Activated B cell treated with CpG ODN at 0.5 μM for 24 hours (primary cell): ENCODE results near the gene MLPH. TPM values are rescaled to one million over a fixed set of nuclear protein-coding genes. Genes with fewer than 3 reads are reported as not detected.

Source experiments
- ATAC-seq: fragments of 200-7000 bp; cut with Tn5 transposase; one replicate; pipeline ENCODE4 v1.10.0; 2021; ENCODE audit warnings: low read depth, mild to moderate bottlenecking, moderate library complexity
- CTCF ChIA-PET: fragments of 350-600 bp; sonication (Branson Sonifier 250); formaldehyde crosslinking; loops from one replicate; lab custom pipeline; 2021; ENCODE audit warnings: antibody characterized with exemption; lab: Charles Lee
- POLR2A ChIA-PET: fragments of 350-600 bp; sonication (Branson Sonifier 250); formaldehyde crosslinking; loops from one replicate; lab custom pipeline; 2021; ENCODE audit warnings: antibody characterized with exemption; lab: Charles Lee
- DNase-seq: peaks from one replicate; pipeline ENCODE4 v3.0.0; 2022
- H3K27ac Mint-ChIP-seq: one replicate; pipeline ENCODE4 v1.8.0; 2020; ENCODE audit warnings: mixed read lengths
- H3K27me3 Mint-ChIP-seq: one replicate; pipeline ENCODE4 v1.8.0; 2021; ENCODE audit warnings: mixed read lengths
- H3K36me3 Mint-ChIP-seq: one replicate; pipeline ENCODE4 v1.8.0; 2021; ENCODE audit warnings: low read depth, mixed read lengths
- H3K4me1 Mint-ChIP-seq: one replicate; pipeline ENCODE4 v1.8.0; 2021; ENCODE audit warnings: mixed read lengths
- H3K4me3 Mint-ChIP-seq: one replicate; pipeline ENCODE4 v1.8.0; 2020; ENCODE audit warnings: mild to moderate bottlenecking, mixed read lengths
- H3K9me3 Mint-ChIP-seq: one replicate; pipeline ENCODE4 v1.8.0; 2020; ENCODE audit warnings: mixed read lengths
- intact Hi-C: fragments of 100-400 bp; cut with micrococcal nuclease; formaldehyde crosslinking; loops from one replicate; pipeline ENCODE4 v1.15.1; 2024
- total RNA-seq: library from RNA; stranded (reverse); gene quantifications from 2 replicates; pipeline ENCODE4 v1.2.3, GENCODE V29; 2022
- TF ChIP-seq, protein P1 (sequence below): fragments of 200-600 bp; IDR thresholded peaks from one replicate; pipeline ENCODE4 v1.8.0; 2022; ENCODE audit warnings: antibody characterized with exemption, mild to moderate bottlenecking

MLPH gene
- total RNA-seq, 1 donor from 2014 or later, result not detected

DNA sequence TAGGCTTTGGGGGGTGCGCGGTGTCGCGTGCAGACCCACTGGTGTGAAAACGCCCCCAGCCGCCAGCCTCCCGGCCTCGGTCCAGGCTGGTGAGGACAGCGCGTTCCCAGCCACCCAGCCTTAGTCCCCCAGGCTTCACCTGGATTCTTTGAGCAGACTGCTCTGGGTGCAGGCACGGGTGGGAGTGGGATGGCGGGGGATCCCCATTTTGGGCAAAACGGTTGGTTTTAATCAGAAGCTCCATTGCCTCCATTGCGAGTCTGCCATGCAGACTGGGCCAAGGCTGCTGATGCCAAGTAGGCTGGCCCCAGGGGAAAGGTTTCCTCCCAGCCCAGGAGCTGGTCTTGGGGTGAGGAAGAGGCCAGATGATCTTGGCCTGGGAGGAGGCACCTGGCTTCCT lies 445 bp downstream of the MLPH start:
- H3K4me1 Mint-ChIP-seq, result peaks cover under 1% of the 10 kb centered on the region
- TF ChIP-seq, protein P1, sequence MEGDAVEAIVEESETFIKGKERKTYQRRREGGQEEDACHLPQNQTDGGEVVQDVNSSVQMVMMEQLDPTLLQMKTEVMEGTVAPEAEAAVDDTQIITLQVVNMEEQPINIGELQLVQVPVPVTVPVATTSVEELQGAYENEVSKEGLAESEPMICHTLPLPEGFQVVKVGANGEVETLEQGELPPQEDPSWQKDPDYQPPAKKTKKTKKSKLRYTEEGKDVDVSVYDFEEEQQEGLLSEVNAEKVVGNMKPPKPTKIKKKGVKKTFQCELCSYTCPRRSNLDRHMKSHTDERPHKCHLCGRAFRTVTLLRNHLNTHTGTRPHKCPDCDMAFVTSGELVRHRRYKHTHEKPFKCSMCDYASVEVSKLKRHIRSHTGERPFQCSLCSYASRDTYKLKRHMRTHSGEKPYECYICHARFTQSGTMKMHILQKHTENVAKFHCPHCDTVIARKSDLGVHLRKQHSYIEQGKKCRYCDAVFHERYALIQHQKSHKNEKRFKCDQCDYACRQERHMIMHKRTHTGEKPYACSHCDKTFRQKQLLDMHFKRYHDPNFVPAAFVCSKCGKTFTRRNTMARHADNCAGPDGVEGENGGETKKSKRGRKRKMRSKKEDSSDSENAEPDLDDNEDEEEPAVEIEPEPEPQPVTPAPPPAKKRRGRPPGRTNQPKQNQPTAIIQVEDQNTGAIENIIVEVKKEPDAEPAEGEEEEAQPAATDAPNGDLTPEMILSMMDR, result no peak
- POLR2A ChIA-PET, result no interaction called here
- H3K9me3 Mint-ChIP-seq, result peaks cover 16% of the 10 kb centered on the region
- H3K27ac Mint-ChIP-seq, result no peak overlapping the region
- peaks cover 28% of the 10 kb centered on the region for H3K27me3 Mint-ChIP-seq
- ATAC-seq (no peak), DNase-seq (no peak)
- H3K36me3 Mint-ChIP-seq, result no peaks in the 10 kb centered on the region
- no peak overlapping the region for H3K4me3 Mint-ChIP-seq
- CTCF ChIA-PET, result no interaction called here
- intact Hi-C loops, result no loop called here

GRCh38 chr2:237488295-237488694 lies 1.2 kb downstream of the MLPH start:
- Mint-ChIP-seq H3K27me3 (peaks cover 29% of the 10 kb centered on the region), H3K27ac (no peak overlapping the region), H3K4me3 (no peak overlapping the region), H3K36me3 (no peaks in the 10 kb centered on the region), H3K4me1 (no peaks in the 10 kb centered on the region), H3K9me3 (peaks cover 20% of the 10 kb centered on the region)
- CTCF ChIA-PET, result no interaction called here
- DNase-seq, result no peak
- intact Hi-C loops, result no loop called here
- ATAC-seq, result no peak
- TF ChIP-seq, protein P1, result no peak
- POLR2A ChIA-PET, result no interaction called here

DNA sequence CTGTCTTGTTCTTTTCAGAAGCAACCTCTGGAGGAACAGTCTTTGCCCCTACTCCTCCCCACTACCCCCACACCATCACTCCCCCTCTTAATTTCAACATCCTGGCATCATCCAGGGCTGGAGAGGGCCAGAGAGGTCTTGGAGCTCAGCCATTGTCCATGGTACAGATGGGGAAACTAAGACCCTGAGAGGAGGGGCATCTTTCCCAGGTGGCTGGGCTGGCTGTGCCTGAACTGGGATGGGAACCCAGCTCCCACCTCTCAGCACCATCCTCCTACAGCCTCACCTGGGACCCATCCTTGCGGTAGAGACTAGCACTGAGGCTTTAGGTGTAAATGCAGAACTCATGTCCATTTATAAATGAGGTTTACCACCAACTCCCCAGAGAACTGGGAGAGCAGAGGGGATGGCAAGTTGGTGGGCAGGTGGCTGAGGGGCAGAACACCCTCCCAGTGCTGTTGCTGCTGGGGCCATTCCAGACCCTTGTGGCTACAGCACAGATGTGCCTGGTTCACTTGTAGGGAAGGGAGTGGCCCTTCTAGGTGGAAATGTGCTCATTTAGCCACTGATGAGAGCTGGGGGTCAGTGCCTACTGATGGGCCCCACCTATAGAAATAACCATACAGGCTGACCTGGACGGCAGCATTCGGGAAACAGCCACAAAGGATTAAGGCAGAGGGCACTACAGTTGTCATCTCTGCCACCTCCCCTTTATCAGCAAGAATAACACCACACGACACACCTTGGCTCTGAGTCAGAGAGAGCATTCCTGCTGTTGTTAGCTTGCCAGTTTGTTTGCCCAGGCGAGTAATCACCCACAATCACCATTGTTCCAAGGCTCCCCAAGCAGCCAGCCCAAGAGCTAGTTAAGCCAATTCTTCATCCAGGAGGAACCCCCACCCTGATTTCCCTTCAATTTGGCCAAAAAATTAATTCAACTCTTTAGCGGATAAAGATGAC lies 2.1 kb downstream of the MLPH start:
- Mint-ChIP-seq H3K4me3 (no peak overlapping the region), H3K9me3 (peaks cover 20% of the 10 kb centered on the region), H3K27ac (no peak overlapping the region), H3K27me3 (peaks cover 32% of the 10 kb centered on the region), H3K4me1 (no peaks in the 10 kb centered on the region), H3K36me3 (no peaks in the 10 kb centered on the region)
- TF ChIP-seq, protein P1, result no peak
- POLR2A ChIA-PET, result no interaction called here
- DNase-seq (no peak), ATAC-seq (no peak)
- CTCF ChIA-PET, result no interaction called here
- intact Hi-C loops, result no loop called here

DNA sequence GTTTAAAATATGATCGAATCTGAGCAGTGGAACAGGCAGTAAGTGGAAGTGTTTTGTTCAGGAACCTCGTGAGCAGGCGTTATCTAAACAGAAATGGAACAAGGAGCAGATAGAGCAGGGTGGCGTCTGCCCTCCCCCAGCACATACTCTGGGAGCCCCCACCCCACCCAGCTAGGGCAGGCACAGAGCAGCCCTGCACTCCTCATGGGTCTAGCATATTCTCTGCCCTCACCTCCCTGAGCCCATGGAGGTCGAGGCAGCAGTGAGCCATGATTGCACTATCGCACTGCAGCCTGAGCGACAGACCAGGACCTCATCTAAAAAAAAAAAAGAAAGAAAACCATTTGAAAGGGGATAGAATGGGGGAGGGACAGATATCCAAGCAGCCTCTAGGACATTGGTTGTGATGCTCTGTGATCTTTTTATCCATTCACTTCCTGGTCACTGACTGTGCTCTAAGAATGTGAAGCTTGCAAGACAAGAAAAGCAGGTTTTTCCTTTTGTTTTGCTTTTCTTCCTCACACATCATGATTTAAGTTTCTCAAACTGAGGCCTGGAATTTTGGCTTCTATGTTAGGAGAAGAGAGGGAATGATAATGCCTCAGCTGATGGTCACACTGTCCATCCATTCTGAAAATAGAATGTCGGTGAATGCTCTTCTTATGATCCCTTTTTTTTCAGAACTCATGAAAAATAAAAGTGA lies 3.1 kb downstream of the MLPH start:
- POLR2A ChIA-PET, result no interaction called here
- DNase-seq (no peak), ATAC-seq (no peak)
- H3K27ac Mint-ChIP-seq, result no peak overlapping the region
- peaks cover 36% of the 10 kb centered on the region for H3K27me3 Mint-ChIP-seq
- no peaks in the 10 kb centered on the region for H3K36me3 Mint-ChIP-seq
- H3K9me3 Mint-ChIP-seq, result peaks cover 20% of the 10 kb centered on the region
- intact Hi-C loops, result no loop called here
- no peak overlapping the region for H3K4me3 Mint-ChIP-seq
- CTCF ChIA-PET, result no interaction called here
- TF ChIP-seq, protein P1, result no peak
- H3K4me1 Mint-ChIP-seq, result no peaks in the 10 kb centered on the region

GRCh38 chr2:237490795-237491194 lies 3.7 kb downstream of the MLPH start:
- ChIA-PET CTCF (no interaction called here), POLR2A (no interaction called here)
- no peak for ATAC-seq
- H3K27ac Mint-ChIP-seq, result no peak overlapping the region
- peaks cover 20% of the 10 kb centered on the region for H3K9me3 Mint-ChIP-seq
- peaks cover 34% of the 10 kb centered on the region for H3K27me3 Mint-ChIP-seq
- intact Hi-C loops, result no loop called here
- TF ChIP-seq, protein P1, result no peak
- H3K4me1 Mint-ChIP-seq, result no peaks in the 10 kb centered on the region
- no peaks in the 10 kb centered on the region for H3K36me3 Mint-ChIP-seq
- no peak for DNase-seq
- no peak overlapping the region for H3K4me3 Mint-ChIP-seq
